Loucy (cell line): ENCODE data around the gene DCK.
A peak's percentile ranks its signal among the peaks of the same experiment; 100 is the strongest.

Experiments used
- H2AFZ ChIP-seq: fragments of 200-600 bp; sonication (generic); 2 replicates; pipeline ENCODE4 v1.6.0; 2016; ENCODE audit warnings: antibody characterized with exemption, mild to moderate bottlenecking, low read length, moderate library complexity
- H3F3A ChIP-seq: fragments of 200-600 bp; 2 replicates; pipeline ENCODE4 v1.6.0; 2016; ENCODE audit warnings: antibody characterized with exemption, low read depth, mild to moderate bottlenecking
- H3K27me3 ChIP-seq: fragments of 200-600 bp; sonication (generic); 2 replicates; pipeline ENCODE4 v1.6.1; 2014; ENCODE audit warnings: low read length, mild to moderate bottlenecking; ENCODE audit not compliant: insufficient read depth, poor library complexity, severe bottlenecking
- H3K36me3 ChIP-seq: fragments of 200-600 bp; sonication (generic); 2 replicates; pipeline ENCODE4 v1.6.1; 2016; ENCODE audit warnings: low read length; ENCODE audit not compliant: insufficient read depth
- H3K4me1 ChIP-seq: fragments of 200-600 bp; sonication (generic); 2 replicates; pipeline ENCODE4 v1.5.1; 2014; ENCODE audit warnings: low read length, mild to moderate bottlenecking; ENCODE audit not compliant: insufficient read depth, poor library complexity, severe bottlenecking
- H3K4me2 ChIP-seq: fragments of 200-600 bp; sonication (generic); 2 replicates; pipeline ENCODE4 v1.6.0; 2014; ENCODE audit warnings: antibody characterized with exemption, low read length, low read depth, mild to moderate bottlenecking; ENCODE audit not compliant: poor library complexity, severe bottlenecking
- H3K4me3 ChIP-seq: fragments of 200-600 bp; sonication (generic); 2 replicates; pipeline ENCODE4 v1.5.1; 2014; ENCODE audit warnings: low read length, mild to moderate bottlenecking, mixed read lengths; ENCODE audit not compliant: poor library complexity, severe bottlenecking
- H3K79me2 ChIP-seq: fragments of 200-600 bp; sonication (generic); 2 replicates; pipeline ENCODE4 v1.6.1; 2014; ENCODE audit warnings: low read length; ENCODE audit not compliant: insufficient read depth
- H3K9ac ChIP-seq: fragments of 200-600 bp; sonication (generic); 2 replicates; pipeline ENCODE4 v1.6.0; 2014; ENCODE audit warnings: mild to moderate bottlenecking, low read depth, low read length, moderate library complexity; ENCODE audit not compliant: poor library complexity, severe bottlenecking
- H3K9me2 ChIP-seq: fragments of 200-600 bp; sonication (generic); replicated peaks from 2 replicates; pipeline ENCODE4 v1.6.1; 2016; ENCODE audit warnings: low read depth, low read length, mixed read lengths
- H3K9me3 ChIP-seq: fragments of 200-600 bp; sonication (generic); 2 replicates; pipeline ENCODE4 v1.6.1; 2014; ENCODE audit warnings: mild to moderate bottlenecking, antibody characterized with exemption, low read length, low read depth; ENCODE audit not compliant: insufficient read depth
- H4K20me1 ChIP-seq: fragments of 200-600 bp; sonication (generic); 2 replicates; pipeline ENCODE4 v1.6.0; 2014; ENCODE audit warnings: antibody characterized with exemption, low read length, mild to moderate bottlenecking; ENCODE audit not compliant: insufficient read depth, poor library complexity, severe bottlenecking
- EZH2phosphoT487 ChIP-seq: fragments of 200-600 bp; IDR thresholded peaks from 2 replicates; pipeline ENCODE4 v1.6.1; 2018; ENCODE audit warnings: antibody characterized with exemption, mild to moderate bottlenecking, moderate library complexity, borderline replicate concordance
- TF ChIP-seq, protein P1 (sequence below): fragments of 200-600 bp; sonication (generic); conservative IDR thresholded peaks from 2 replicates; pipeline ENCODE4 v1.5.1; 2014; ENCODE audit warnings: mild to moderate bottlenecking, antibody characterized with exemption, low read length

The DCK gene

DNA sequence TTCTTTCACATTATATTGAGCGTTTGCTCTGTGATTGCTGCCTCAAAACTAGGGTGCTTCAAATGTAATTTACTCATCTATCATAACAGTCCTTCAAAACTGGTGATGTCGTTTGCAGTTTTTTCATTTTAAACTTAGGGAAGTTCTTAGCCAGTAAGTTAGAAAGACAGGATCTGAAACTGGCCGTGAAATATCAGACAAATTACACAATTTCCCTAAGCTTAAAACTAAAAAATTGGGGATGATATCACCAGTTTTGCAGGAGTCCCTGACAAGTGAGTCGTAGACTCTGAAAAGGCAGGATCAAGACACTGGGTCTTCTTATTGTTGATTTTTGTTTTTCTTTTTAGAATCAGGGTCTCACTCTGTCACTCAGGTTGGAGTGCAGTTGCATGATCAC is 46.5 kb upstream of the DCK start:
- TF ChIP-seq, protein P1, sequence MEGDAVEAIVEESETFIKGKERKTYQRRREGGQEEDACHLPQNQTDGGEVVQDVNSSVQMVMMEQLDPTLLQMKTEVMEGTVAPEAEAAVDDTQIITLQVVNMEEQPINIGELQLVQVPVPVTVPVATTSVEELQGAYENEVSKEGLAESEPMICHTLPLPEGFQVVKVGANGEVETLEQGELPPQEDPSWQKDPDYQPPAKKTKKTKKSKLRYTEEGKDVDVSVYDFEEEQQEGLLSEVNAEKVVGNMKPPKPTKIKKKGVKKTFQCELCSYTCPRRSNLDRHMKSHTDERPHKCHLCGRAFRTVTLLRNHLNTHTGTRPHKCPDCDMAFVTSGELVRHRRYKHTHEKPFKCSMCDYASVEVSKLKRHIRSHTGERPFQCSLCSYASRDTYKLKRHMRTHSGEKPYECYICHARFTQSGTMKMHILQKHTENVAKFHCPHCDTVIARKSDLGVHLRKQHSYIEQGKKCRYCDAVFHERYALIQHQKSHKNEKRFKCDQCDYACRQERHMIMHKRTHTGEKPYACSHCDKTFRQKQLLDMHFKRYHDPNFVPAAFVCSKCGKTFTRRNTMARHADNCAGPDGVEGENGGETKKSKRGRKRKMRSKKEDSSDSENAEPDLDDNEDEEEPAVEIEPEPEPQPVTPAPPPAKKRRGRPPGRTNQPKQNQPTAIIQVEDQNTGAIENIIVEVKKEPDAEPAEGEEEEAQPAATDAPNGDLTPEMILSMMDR: no peak
- TF ChIP-seq EZH2phosphoT487: no peak
- H3K27me3 ChIP-seq: no peaks in the 10 kb centered on the region
- H2AFZ ChIP-seq: no peak overlapping the region
- H3K9me3 ChIP-seq: no peaks in the 10 kb centered on the region
- H3K4me3 ChIP-seq: no peak overlapping the region
- peaks cover 6% of the 10 kb centered on the region; the same call in 1 of the 2 replicates for H3K36me3 ChIP-seq
- H3K9me2 ChIP-seq: no peaks in the 10 kb centered on the region
- no peak overlapping the region for H3K9ac ChIP-seq
- H4K20me1 ChIP-seq: peaks cover 8% of the 10 kb centered on the region
- H3K79me2 ChIP-seq: peaks cover 86% of the 10 kb centered on the region
- H3K4me1 ChIP-seq: peaks cover 3% of the 10 kb centered on the region
- H3K4me2 ChIP-seq: no peak overlapping the region
- H3F3A ChIP-seq: no peaks in the 10 kb centered on the region

DNA sequence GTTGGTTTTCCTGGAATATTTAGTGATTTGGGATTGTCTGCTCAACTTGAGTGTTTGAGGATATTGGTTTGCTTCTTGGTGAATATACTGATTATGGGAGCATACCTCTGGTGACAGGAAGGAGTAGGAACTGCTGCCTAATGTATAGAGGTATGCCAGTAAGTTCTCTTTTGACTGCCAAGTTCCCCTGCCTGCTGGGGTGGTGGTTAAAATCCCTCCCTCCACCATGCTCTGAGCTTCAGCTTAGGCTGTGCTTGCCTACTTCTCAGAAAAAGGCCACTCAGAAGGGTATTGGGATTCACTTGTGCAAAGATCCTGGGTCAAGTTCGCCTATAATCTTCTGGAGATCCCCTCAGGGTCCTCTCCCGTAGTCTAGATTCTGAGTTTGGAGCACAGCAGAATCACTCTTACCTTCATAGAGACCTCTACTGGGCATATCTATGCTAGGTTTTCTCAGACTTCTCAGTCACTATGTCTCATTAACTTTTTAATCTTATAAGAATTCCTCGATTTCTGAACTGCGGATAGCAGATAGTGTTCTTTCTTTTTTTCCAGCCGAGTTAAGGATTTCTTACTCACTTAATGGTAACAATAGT is 44.7 kb upstream of the DCK start:
- Histone ChIP-seq H3K9me3 (no peaks in the 10 kb centered on the region), H3K27me3 (no peaks in the 10 kb centered on the region), H3K4me1 (peaks cover 3% of the 10 kb centered on the region), H3K4me2 (no peak overlapping the region), H3K4me3 (no peak overlapping the region), H3F3A (no peaks in the 10 kb centered on the region), H3K9me2 (no peaks in the 10 kb centered on the region), H3K36me3 (peaks cover 6% of the 10 kb centered on the region; the same call in 1 of the 2 replicates), H2AFZ (no peak overlapping the region), H4K20me1 (peaks cover 3% of the 10 kb centered on the region), H3K79me2 (peaks cover 76% of the 10 kb centered on the region), H3K9ac (no peak overlapping the region)
- TF ChIP-seq EZH2phosphoT487: no peak
- TF ChIP-seq, protein P1: peak; percentile 40

DNA sequence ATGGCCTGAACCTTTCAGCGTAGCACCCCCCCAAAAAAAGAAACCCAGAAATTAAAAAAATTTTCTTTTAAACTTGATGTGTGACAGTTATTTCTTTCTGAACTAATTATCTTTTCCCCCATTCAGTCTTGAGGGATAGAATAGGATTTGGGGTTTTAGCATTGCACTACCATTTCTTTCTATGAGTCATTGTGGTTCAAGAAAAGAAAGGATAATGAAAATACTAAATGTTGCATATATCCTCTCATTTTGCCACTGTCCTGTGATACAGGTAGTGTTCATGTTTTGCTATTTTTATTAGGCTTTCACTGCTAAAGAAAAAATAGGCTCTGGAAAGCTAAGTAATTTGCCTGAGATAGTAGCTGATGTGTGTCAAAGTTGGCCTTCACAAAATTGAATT is 39.4 kb upstream of the DCK start:
- Histone ChIP-seq H3K4me3 (no peak overlapping the region), H3K9me2 (no peaks in the 10 kb centered on the region), H4K20me1 (no peaks in the 10 kb centered on the region), H3K36me3 (peaks cover 2% of the 10 kb centered on the region; the same call in 1 of the 2 replicates), H3K27me3 (no peaks in the 10 kb centered on the region), H3K9me3 (no peaks in the 10 kb centered on the region), H3K4me2 (no peak overlapping the region), H2AFZ (no peak overlapping the region), H3K9ac (no peak overlapping the region), H3K4me1 (no peaks in the 10 kb centered on the region), H3K79me2 (peaks cover 47% of the 10 kb centered on the region), H3F3A (no peaks in the 10 kb centered on the region)
- TF ChIP-seq, protein P1: no peak
- no peak for TF ChIP-seq EZH2phosphoT487
